Measurements from ENCODE around the gene TMEM59.

- TF ChIP-seq GATA2 (IDR thresholded peaks at IDR 0.05; ENCODE audit: low read depth, low read length), result no peak
- TF ChIP-seq GATA3 (IDR thresholded peaks at IDR 0.05; ENCODE audit: low read depth, low read length), result no peak
Measured at GRCh38 chr1:54096877-54097240, 43.9 kb upstream of the TMEM59 start.
